Activated gamma-delta T cell treated with anti-CD3 and anti-CD28 coated beads, Interleukin-2, amount 50 U/mL, for 16 hours (primary cell): ENCODE measurements around the gene GSN.

Experiments used
- DNase-seq: peaks from one replicate; pipeline ENCODE4 v3.0.0-alpha.2; 2020; ENCODE audit warnings: low read depth

The GSN gene

GRCh38 chr9:121353241-121354061, 85.5 kb downstream of the GSN start:
- peak; percentile 65 for DNase-seq

- DNase-seq = no peak
These were observed 86.2 kb downstream of the GSN start for GRCh38 chr9:121354141-121354540.

GRCh38 chr9:121354762-121355161, 86.8 kb downstream of the GSN start:
- DNase-seq = no peak

- no peak for DNase-seq
These were observed 89.0 kb downstream of the GSN start for GRCh38 chr9:121357011-121357410.

GRCh38 chr9:121358751-121359150, 90.8 kb downstream of the GSN start:
- DNase-seq = no peak

GRCh38 chr9:121359351-121360294, 91.7 kb downstream of the GSN start:
- no peak for DNase-seq

- no peak for DNase-seq
These were observed 92.8 kb downstream of the GSN start for GRCh38 chr9:121360601-121361374.

GRCh38 chr9:121362813-121363621, 95.1 kb downstream of the GSN start:
- no peak for DNase-seq

- no peak for DNase-seq
These were observed 95.6 kb downstream of the GSN start for GRCh38 chr9:121363622-121363961.

GRCh38 chr9:121364077-121364476, 96.1 kb downstream of the GSN start:
- DNase-seq = no peak

GRCh38 chr9:121364886-121365285, 96.9 kb downstream of the GSN start:
- DNase-seq = no peak

- no peak for DNase-seq
These were observed 97.6 kb downstream of the GSN start for GRCh38 chr9:121365564-121365963.

- no peak for DNase-seq
These were observed 98.7 kb downstream of the GSN start for GRCh38 chr9:121366611-121367192.

GRCh38 chr9:121367306-121368137, 99.6 kb downstream of the GSN start:
- DNase-seq = no peak

GRCh38 chr9:121368138-121368522, 100.2 kb downstream of the GSN start:
- no peak for DNase-seq

GRCh38 chr9:121368745-121369144, 100.8 kb downstream of the GSN start:
- no peak for DNase-seq

GRCh38 chr9:121369595-121370265, 101.8 kb downstream of the GSN start, which contains the start of gene STOM:
Gene STOM, minus strand, starts transcription at chr9:121370250. Its CDS starts 63 bp downstream, at chr9:121370187.
- DNase-seq = peak; percentile 51

- DNase-seq = no peak
These were observed 103.6 kb downstream of the GSN start for GRCh38 chr9:121371495-121372061.
